Suppressor macrophage (primary cell): ENCODE measurements around the gene TMEM138.

Experiments used
- DNase-seq, 4 experiments: peaks; one replicate each; pipeline ENCODE4 v3.0.0-alpha.2; 2020 to 2022

TMEM138 gene

GRCh38 chr11:61342207-61342803, 19.9 kb upstream of the TMEM138 start:
- peak in 1 of 4 experiments; percentile 38 for DNase-seq

DNA sequence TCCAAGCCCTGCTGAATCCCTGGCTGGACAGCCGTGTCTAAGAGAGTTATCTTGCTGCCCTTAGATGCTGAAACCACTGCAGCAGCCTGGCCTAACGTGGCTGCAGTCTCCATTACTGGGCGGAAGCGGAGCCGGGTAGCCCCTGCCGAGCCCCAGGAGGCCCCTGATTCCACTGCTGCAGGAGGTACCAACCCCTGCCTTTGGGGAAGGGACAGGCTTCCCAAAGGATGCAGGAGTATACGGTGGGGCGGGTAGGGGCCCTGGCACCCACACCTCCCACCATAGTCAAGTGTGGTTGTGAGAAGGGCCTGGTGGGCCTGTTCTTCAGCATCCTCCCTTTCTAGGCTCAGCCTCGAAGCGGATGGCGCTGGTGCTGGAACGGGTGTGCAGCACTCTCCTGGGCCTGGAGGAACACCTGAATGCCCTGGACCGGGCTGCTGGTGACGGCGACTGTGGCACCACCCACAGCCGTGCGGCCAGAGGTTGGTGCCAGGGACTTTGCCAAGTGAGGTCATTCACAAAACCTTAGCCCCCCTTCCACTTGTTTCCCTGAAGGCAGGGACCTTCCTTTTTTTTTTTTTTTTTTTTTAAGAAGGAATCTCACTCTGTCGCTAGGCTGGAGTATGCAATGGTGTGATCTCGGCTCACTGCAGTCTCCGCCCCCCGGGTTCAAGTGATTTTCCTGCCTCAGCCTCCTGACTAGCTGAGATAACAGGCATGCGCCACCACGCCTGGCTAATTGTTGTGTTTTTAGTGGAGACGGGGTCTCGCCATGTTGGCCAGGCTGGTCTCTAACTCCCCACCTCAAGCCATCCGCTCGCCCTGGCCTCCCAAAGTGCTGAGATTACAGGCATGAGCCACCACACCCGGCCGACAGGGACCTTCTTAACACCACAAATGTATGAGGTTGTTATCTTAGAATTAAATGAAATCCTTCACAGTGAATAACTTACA, 18.1 kb upstream of the TMEM138 start:
- no peak for DNase-seq

DNA sequence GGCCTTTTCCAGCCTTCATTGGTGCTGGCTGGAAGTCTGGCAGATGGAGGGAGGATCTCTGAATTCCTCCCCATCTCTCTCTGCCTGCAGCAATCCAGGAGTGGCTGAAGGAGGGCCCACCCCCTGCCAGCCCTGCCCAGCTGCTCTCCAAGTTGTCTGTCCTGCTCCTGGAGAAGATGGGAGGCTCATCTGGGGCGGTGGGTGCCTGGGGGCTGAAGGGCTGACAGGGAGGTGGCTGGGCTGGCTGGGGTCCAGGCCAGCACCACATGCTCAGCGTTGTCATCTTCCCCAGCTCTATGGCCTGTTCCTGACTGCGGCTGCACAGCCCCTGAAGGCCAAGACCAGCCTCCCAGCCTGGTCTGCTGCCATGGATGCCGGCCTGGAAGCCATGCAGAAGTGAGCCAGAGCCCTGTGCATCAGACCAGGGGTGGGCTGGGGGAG, 17.0 kb upstream of the TMEM138 start:
- peak in 1 of 4 experiments; percentile 17 for DNase-seq

- peak in 3 of 4 experiments; percentile 43 to 58 (median 52) for DNase-seq
Observed at GRCh38 chr11:61345954-61346843, 16.0 kb upstream of the TMEM138 start.

DNA sequence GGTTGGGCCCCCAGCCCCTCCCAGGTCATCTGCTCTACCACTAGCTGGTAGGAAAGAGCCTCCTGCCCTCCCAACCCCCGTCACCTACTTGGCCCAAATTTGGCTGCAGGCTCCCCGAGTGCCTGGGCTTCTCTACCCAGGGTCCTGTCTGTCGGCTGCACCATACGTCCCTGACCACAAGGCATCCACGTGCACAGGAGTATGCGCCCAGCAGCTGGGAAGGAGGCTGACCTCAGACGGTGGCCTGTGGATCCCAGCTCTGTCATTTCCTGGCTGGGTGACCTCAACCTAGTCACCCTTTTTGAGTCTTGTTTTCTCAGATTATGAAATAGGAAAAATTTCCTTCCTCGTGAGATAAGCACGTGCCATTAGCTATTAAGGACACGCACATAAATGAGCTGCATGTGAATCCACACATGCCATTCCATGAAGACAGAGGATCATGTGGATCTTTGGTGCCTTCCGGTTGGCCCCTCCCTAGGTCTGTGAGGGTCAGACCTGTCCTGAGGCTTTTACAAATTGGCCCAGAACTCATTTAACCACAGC, 14.2 kb upstream of the TMEM138 start:
- DNase-seq, result peak; percentile 91 to 97 (median 93)

DNA sequence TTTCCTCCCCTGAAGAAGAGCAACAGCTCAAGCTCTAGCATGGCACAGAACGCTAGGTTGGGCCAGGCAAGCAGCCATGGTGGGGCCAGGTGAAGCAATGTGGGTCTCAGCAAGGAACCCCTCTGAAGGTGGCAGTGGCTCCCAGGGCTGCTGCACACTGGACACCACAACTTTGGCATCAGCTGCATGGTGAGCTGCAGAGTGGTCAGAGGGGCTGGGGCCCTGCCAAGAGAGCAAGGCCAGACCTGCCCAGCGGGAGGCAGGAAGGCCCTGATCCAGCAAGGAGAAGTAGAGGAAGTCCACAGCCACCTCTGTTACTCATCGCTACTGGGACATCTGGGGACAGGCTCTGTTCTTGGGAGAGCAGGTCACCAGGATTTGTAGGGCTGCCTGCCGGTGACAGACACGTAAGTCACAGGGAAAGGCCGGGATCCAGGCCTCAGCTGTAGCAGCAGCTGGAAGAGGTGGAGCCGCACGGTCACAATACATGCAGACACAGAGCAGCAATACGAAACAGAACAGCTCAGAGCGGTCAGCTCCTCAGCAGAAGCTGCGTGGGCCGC, 12.9 kb upstream of the TMEM138 start:
- peak in 2 of 4 experiments; percentile 41 to 45 for DNase-seq

- peak in 1 of 4 experiments; percentile 2 for DNase-seq
Observed at GRCh38 chr11:61349916-61350315, 12.3 kb upstream of the TMEM138 start.

DNA sequence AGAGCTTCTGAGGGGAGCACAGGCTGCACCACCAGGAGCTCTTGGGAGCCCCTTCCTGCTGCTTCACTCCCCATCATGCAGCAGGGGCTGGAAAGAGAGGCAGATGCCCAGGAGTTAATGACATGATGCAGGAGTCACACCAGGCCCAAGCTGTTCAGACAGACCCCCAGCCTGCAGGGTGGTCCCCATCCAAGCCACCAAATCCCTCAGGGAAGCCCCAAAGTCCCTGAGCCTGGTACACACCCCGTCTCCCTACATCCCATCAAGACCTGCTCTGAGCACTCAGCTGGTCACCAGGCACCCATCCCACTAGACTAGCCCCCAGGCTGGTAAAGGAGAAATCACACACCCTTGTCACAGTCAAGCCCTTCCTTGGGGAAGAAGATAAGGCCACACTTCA, 11.8 kb upstream of the TMEM138 start:
- DNase-seq, result no peak

DNA sequence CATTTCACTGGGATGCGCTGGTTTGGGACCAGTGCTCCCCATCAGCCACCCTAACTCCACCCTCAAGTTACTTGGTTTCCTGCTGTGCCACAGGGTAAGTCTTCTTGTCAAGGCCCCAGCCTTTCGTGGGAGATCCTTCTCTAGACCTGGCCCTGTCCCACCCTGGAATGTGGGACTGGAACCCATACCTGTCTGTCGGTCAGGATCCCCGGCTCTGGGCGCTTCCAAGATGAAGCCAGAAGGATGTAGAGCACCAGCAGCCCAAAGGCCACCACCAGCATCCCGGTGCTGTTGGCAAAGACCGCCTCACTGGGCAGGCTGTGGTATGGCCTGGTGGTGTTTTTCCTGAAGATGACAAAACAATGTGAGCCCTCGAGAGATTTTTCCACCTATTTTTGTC, 11.4 kb upstream of the TMEM138 start:
- DNase-seq, result no peak

DNA sequence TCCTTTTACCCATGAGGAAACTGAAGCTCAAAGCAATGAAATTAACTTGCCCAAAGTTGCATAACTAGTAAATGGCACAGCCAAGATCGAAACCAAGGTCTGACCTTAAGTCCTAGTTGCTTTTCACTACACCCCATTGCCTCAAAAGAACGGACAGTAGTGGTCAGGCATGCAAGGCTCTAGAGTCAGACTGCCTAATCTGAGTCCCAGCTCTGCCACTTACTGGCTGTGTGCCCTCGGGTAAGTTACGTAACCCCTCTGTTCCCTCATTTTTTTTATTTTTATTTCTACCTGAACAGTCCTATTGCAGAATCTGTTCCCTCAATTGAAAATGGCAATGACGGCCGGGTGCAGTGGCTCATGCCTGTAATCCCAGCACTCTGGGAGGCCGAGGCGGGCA, 10.1 kb upstream of the TMEM138 start:
- DNase-seq, result peak in 1 of 4 experiments; percentile 3

DNA sequence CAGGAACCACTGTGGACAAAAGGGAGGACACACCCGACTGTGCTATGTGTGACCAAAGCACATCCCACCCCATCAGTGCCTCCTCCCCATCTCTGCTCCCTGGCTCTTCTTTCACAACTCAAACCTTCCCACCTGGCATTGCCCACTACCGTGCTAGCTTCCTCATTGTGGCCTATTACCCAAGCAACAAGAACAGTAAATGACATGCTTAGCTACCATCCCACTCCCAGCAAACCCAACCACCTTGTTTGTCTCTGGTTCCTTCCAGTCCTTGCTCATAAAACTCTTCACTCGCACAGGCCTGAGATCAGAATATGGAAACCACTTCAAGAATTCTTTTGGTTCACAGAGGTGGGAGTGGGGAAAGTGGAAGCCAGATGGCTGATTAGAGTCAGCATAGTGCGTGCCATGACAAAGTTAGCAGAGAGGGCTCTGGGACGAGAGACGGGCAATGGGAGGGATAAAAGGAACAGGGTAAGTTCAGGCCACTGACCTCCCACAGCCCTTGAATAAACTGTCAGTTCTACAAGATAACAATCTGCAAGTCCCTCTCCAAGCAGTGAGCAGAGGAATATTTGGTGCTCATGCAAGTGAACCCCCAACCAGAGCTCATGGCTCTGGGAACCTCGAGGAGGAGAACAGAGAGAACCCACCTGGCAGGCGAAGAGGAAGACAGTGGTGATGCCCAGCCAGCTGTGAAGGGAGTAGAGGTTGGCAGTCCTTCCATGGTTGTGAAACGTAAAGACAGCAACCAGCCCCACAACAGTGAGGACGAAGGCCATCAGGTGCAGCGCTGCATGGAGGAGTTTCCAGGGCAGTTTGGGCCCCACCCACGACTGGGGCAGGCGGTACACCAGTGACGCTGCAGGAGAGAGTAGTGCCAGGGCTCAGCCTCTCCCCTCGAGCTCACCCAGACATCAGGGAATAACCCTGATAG, 8.8 kb upstream of the TMEM138 start:
- peak in 3 of 4 experiments; percentile 40 to 67 (median 61) for DNase-seq

- no peak for DNase-seq
Observed at GRCh38 chr11:61354208-61354607, 8.0 kb upstream of the TMEM138 start.

DNA sequence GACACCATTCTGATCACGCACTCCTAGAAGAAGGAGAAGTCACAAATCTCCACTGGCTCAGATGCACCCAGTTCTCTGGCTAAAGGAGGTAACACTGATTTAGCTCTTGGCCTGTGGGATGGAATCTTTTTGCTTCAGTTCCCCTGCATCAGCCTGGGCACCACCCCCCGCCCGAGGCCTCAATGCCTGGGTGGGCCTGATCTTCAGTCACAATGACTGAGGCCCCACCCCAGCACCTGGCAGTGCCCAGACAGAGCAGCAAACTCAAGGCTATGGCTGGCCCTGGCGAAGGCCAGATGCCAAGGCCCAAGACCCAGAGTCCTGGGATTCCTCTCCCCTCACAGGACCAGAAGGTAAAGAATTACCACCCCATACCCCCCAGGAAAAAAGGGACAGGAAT, 5.5 kb upstream of the TMEM138 start:
- DNase-seq, result peak in 1 of 4 experiments; percentile 19

DNA sequence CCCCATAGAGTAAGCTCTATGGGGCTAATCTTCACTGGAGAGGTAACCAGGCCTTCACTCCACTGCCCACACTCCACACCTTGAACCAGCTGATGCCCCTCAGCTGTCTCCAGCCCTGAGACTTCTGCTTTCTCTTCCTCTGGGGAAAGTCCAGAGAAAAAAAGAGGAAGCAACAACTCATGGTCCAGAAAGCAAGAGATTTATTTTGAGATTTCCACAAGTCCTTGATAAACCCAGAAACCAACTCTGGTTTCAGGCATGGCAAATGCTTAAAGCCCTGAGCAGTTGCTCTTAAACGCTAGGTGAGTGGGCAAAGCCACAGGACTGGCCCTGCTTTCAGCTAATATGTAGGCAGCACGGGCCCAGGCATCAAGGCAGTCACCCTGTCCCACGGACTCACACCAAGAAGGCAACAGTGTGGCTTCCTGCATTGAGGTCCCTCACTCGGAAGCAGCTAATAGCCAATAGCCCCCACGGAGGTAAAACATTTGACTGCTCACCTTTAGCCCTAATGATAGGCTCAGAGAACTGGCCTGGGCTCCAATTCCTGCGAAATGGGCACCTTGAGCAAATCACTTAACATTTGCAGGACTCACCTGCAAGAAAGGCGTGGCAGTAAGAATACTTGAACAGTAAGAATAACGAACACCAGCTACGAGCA, 4.8 kb upstream of the TMEM138 start:
- peak; percentile 74 to 91 (median 88) for DNase-seq

DNA sequence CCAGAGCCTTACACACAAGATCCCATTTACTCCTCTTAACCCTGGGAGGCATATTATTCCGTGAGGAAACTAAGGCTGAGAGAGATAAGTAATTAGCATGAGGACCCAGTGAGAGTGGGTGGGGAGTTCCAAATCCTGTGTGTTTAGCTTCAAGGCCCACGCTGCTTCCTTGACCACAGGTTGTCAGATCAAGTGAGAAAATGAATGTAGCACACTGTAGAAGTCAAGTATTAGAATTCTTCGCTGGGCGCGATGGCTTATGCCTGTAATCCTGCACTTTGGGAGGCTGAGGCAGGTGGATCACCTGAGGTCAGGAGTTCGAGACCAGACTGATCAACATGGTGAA, 4.3 kb upstream of the TMEM138 start:
- DNase-seq, result peak in 1 of 4 experiments; percentile 31

DNA sequence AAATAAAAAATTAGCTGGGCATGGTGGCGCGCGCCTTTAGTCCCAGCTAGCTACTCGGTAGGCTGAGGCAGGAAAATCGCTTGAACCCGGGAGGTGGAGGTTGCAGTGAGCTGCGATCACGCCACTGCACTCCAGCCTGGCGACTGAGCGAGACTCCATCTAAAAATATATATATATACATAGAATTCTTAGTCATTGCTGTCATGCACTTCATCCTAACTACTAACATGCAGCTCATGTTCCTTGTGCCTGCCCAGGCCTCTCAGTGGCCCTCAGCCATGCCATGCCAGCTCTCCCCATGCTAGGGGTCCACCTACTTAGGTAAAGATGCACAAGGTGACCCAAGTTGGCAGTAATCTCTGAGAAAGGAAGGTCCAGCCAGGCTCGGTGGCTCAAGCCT, 3.6 kb upstream of the TMEM138 start:
- DNase-seq, result peak in 1 of 4 experiments; percentile 6

GRCh38 chr11:61359516-61359915, 2.7 kb upstream of the TMEM138 start:
- DNase-seq, result peak in 2 of 4 experiments; percentile 25 to 39

DNA sequence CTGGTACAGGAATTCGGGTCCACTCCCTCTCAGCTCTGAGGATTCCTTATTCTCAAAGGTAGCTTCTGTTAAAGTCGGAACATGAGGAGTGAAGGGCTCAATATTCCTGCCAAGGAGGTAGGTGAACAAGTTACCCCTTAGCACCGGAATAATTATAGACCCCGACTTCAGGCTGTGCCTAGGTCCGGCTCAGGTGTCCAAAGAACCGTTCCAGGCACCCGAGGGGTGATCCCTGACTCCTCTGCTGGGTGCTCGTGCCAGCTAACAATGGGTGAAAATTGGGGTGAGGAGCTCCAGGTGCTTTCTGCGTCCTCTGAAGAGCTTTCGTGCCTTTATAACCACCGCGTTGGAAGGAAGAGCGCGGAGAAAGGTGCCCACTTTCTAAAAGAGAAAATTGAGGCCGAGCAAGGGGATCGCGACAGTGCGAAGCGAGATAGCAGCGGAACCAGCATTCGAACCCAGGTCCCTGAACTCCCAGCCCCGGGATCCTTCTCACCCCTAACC, 885 bp upstream of the TMEM138 start:
- DNase-seq, result peak in 1 of 4 experiments; percentile 34

DNA sequence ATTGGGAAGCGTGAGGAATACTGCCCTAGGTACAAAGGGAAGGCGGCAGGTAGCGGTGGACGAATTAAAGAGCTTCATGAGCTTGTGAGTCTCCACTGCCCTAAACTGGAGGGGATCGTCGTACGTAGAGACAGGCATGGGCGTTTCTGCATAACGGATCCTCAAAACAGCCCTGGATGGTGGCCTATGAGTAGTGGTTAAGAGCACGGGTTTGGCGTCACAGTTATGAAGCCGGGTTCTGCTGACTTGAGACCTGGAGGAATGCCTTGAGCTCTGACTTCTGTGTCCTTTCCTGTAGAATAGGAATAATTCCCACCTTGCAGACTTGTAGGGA, 335 bp downstream of the TMEM138 start:
- peak; percentile 68 to 79 (median 72) for DNase-seq

GRCh38 chr11:61364012-61364675, 2.0 kb downstream of the TMEM138 start:
- peak in 3 of 4 experiments; percentile 30 to 56 (median 43) for DNase-seq
